HG03064 (cell line): ENCODE measurements around the gene HDAC7.

Experiments used
- ATAC-seq: cut with Tn5 transposase; IDR thresholded peaks from one replicate; pipeline ENCODE4 v1.9.1; 2021; ENCODE audit warnings: low read depth; ENCODE audit not compliant: unreplicated experiment

The HDAC7 gene

DNA sequence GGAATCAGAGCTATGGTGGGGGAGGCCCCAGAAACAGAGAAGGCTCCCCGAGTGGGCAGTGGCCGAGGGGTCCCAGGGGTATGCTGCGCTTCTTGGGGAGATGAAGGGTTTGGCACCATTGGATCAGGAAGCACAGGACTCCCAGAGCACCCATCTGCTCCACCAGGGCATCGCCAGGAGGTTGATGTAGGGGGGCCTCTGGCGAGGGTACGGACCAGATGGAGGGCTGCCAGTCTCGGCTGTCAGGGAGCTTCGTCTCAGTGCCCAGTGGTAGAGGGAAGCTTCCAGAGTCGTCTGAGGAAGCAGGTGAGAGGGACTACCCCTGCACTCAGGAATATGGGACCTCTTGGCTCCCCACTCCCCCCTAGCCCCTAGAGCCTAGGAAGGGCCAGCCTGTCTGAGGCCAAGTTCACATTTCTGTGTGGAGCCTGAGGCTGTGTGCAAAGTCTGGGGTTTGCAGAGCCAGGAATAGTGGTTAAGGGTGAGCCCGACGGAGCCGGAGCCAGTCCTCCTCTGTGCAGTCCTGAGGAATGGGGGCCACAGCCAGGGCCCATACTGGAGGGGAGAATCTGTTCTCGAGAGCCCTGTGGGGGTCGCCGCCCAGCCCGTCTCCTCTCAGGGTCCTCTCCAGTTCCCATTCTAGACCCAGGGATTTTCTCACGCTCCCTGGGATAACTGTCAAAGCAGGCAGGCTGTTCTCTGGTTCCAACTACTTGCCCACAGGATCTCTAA is 36.5 kb downstream of the HDAC7 start:
- no peak for ATAC-seq

DNA sequence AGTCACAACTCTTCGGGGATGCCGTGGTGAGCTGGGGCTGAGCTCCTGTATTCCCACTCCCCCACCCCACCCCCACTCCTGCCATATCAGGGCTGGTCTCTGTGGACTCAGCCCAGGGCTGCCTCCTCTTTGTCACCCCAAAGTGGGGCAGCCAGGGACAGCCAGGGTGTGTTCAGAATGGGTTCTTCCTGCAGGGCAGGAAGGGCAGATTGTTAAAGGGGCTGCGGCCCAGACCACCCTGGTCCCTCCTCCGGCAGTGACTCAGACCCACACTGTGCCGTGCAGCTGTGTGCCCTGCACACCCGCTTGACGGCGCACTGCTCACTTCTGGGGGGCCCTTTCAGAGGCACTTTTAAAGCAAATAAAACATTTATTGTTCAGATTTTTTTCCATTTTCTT is 37.3 kb downstream of the HDAC7 start:
- ATAC-seq = no peak

DNA sequence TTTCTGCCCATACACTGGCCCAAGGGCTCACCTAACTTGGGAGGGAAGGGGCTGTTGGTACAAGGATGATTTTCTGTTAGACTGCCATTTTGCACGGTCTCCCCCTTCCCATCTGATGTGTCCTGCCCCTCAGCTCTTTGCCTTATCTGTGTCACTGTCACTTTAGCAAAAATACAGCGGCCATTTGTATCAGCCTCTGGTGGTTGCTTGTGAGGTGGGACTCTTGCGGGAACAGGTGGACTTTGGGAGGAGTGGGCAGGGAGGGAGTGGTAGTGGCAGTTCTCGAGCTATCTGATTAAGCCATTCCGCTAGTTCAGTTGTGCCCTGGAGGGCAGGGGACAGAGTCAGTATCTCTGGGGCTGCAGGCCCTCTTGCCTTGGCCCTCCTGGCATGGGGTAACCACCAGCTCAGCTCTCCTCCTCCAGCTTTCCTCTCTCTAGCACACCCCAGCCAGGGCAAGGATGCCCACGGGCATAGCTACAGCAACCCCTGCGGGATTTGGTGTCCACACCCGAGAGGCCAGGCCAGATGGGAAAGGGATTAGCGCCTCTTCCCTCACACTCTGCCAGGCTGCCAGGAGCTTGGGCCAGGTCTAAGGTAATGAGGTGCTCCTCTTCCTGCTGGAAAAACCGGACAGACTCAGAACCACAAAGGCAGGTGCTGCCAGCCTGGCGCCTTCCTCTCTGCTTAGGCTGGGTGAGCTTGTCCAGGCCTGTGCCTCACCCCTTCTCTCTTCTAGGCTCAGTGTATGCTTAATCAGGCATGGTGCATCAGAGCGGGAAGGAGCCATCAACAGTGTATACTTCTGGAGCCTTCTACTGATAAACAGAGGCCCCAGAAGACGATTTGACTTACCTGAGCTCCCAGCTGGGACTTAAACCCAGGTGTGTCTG is 38.0 kb downstream of the HDAC7 start:
- ATAC-seq = no peak

- ATAC-seq = no peak
Measured at GRCh38 chr12:47779943-47780504, 39.7 kb downstream of the HDAC7 start.

GRCh38 chr12:47779301-47779942 is 40.3 kb downstream of the HDAC7 start:
- ATAC-seq = no peak

- ATAC-seq = no peak
Measured at GRCh38 chr12:47778881-47779280, 40.8 kb downstream of the HDAC7 start.

DNA sequence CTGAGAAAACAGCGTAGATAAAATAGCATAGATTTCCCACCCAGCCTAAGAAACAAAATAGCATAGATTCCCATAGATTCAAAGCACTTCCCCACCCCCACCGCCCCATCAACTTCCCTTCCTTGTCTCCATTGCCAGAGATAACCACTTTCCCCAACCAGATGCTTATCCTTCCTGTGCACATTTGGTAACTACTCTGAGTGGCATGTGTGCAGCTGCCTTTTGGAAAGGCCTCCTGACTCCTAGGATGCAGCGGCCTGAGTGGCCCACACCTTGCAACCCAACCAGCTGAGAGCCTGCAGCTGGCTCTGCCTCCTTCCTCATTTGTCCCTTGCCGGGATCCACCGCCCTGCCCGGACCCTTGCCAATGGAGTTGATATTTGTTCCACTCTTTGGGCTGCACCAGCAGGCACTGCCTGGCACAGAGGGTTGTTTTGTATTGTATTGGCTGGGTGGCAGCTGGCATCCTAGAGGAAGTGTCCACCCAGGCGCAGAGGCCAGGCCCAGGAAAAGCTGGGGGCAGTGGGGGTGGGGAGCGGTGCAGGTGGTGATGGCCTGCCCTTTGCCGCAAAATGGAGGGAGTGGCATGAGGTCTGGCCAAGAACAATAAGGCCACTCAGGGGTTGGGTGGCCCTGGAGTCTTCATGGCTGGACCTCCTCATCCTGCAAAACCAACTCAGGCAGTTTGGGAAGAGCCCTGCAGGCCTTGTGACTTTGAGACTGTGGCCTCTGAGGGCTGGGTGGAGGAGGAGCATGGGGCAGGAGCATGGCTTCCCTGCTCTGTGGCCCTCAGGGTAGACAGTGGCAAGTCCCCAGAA is 41.8 kb downstream of the HDAC7 start:
- ATAC-seq = no peak

GRCh38 chr12:47777151-47777550 is 42.6 kb downstream of the HDAC7 start:
- no peak for ATAC-seq

DNA sequence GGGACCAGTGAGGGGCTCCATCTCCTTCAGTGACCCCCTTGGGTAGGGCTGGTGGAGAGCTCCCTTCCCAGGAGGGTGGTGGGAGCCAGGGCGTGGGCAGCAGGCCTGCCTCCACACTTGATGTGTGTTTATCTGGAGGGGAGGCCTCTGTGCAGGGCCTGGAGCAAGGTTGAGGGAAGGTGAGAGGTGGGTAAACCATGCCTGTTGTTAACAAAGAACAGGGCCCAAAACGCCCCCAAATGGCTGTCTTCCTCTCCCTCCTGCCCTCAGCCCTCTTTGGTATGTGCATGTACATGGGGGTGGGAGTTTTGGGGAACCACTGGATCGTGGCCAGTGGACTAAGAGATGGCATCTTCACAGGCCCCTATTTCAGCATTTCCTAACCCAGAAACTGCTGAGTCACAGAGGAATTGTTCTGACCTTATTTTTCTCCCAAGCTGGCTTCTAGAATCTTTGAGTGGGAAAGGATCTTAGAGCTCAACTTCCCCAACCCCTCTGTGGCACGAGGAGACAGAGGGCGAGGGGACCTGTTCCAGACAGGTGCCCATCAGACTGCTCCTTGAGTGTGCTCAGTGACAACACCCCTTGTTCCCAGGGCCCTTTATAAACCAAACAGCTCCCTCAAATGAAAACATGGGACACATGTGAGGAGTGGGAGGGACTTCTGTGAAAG is 43.1 kb downstream of the HDAC7 start:
- ATAC-seq = no peak

DNA sequence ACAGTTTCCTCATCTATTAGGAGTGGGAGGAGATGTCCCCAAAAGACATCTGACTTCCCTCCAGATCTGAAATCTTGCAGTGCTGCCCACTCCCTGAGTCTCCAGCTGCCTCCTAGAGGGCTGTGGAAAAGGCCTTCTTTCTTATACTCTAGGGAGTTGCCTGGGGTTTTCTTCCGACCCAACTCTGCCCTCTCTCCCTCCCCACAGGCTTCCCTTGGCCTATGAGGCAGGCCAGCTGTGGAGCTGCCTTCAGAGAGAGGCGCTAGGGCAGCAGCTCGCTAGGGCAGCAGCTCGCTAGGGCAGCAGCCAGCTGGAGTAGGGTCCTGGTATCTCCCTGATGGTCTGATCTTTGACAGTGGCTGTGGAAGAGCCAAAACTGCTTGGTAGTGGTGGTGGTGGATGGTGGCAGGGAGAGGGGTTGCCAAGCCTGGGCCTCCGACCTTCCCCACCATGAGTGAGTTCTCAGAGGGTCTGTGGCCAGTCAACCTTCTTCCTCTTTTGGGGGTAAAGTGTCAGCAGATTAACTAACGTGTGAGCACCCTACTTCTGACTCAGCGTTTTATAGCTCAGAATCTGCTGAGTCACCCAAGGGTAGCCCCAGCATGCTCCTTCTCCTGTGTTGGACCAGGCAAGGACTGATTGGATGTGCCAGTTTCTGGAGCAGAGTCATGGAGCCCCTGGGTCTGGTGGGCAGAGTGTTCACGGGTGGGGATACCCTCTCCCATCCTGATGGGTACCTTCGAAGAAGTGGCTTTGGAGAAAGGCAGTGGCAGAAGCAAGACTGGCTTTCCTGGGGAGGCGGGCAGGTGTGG is 44.4 kb downstream of the HDAC7 start:
- ATAC-seq = no peak

GRCh38 chr12:47774663-47775062 is 45.0 kb downstream of the HDAC7 start:
- no peak for ATAC-seq

GRCh38 chr12:47773858-47774580 is 45.7 kb downstream of the HDAC7 start:
- no peak for ATAC-seq

DNA sequence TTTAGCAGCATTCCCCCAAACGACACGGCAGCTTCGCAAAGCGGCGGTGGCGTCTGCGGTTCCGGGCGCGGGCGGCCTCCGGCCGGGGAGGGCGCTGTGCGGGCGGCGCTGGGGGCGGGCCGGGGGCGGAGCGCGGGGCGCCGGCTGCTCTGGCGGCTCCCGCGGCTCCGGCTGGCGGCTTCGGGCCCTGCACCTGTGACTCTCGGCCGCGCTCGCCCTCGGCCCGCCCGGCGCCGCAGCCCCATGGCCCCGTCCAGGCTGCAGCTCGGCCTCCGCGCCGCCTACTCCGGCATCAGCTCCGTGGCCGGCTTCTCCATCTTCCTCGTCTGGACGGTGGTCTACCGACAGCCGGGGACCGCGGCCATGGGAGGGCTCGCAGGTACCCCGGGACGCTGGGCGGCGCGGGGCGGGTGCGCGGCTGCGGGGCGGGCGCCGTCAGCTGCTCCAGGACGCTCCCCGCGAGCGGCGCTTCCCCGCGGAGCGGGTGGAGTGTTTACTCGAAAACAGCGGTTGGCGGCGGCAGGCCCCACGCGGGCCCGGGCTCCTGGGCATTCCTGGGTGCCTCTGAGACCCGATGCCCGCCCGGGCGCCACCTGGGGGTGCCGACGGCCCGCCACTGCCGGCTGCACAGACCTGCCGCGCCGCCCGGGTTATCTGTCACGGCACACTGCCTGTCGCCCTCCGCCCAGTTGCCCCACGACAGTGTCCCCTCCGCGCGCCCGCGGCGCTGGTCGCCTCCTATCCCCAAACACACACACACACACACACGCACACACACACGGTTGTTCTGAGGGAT is 46.4 kb downstream of the HDAC7 start, which contains the start of gene SLC48A1:
TSS of gene SLC48A1 (plus strand) at position 177 of the 796 bp plus-strand sequence. CDS start at position 244, 67 bp downstream.
- peak; percentile 82 for ATAC-seq

DNA sequence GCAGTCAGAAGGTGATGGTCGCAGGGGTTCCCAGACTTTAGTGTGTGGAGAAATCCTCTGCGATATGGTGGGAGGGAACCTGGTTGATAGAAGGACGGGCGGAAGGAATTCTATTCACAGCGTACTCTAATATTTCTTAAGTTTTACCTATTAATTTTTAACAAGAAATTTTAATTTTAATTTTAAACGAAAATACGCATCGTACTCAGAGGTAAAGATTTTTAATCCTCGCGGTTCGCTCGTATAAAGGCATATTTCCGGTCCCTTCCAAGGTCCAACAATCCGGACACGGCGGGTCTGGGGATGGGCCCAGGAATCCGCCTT is 47.0 kb downstream of the HDAC7 start:
- ATAC-seq = no peak

DNA sequence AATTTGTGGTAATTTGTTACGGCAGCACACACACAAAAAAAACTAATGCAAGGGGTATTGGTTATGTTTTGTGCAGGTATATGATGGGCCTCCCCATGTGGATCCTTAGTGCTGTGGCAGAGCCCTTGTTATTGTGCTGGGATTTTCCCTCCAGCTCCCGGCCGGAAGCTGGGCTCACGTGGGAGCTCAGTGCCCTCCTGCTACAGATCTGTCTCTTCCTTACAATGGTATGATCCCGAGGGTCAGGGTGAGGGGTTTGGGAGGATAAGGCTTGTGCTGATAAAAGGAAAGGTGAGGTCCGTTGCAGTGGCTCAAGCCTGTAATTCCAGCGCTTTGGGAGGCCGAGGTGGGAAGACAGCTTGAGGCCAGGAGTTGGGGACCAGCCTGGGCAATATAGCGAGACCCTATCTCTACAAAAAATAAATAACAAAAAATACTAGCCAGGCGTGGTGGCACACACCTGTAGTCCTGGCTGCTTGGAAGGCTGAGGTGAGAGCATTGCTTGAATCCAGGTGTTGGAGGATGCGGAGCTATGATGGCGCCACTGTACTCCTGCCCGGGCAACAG is 47.5 kb downstream of the HDAC7 start:
- ATAC-seq = no peak

DNA sequence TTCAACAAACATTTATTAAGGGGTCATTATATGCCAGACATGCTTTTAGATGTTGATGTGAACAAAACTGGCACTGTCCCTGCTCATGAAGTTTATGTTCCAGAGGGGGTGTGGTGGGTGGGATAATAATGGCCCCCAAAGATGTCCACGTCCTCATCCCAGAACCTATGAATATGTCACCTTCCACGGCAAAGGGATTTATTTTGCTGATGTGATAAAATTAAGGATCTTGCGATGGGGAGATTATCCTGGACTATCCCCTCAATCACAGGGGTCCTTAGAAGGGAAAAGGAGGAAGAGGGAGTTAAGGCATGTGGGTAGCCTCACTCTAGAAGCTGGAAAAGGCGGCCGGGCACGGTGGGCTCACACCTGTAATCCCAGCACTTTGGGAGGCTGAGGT is 48.4 kb downstream of the HDAC7 start:
- no peak for ATAC-seq

- no peak for ATAC-seq
Measured at GRCh38 chr12:47770086-47770726, 49.5 kb downstream of the HDAC7 start.
